HUES64 (cell line): ENCODE results near the gene AIP.

ENCODE experiments used
- H3K27ac ChIP-seq: 2 replicates; pipeline ENCODE4 v1.7.0; 2013; ENCODE audit warnings: low read depth, low read length, inconsistent platforms
- H3K27me3 ChIP-seq: 2 replicates; pipeline ENCODE4 v1.6.1; 2013; ENCODE audit warnings: mild to moderate bottlenecking, low read length; ENCODE audit not compliant: insufficient read depth
- H3K36me3 ChIP-seq: 2 replicates; pipeline ENCODE4 v1.6.1; 2013; ENCODE audit warnings: mild to moderate bottlenecking, low read length; ENCODE audit not compliant: insufficient read depth
- H3K4me1 ChIP-seq: 2 replicates; pipeline ENCODE4 v1.6.1; 2013; ENCODE audit warnings: mild to moderate bottlenecking, low read length, moderate library complexity; ENCODE audit not compliant: insufficient read depth
- H3K4me3 ChIP-seq: 2 replicates; pipeline ENCODE4 v1.5.1; 2013; ENCODE audit warnings: mild to moderate bottlenecking, low read length, moderate library complexity
- H3K9ac ChIP-seq: 2 replicates; pipeline ENCODE4 v1.6.1; 2013; ENCODE audit warnings: mild to moderate bottlenecking, low read depth, low read length
- H3K9me3 ChIP-seq: 2 replicates; pipeline ENCODE4 v1.6.1; 2013; ENCODE audit warnings: low read depth, low read length; ENCODE audit not compliant: insufficient read depth
- WGBS: fragments of 150-250, 120-280 bp; methylation state at CpG from one replicate; pipeline ENCODE4 v1.1.7; 2013; ENCODE audit warnings: missing lambda C conversion rate; 5-methylcytosine and 5-hydroxymethylcytosine counted together

Gene AIP

DNA sequence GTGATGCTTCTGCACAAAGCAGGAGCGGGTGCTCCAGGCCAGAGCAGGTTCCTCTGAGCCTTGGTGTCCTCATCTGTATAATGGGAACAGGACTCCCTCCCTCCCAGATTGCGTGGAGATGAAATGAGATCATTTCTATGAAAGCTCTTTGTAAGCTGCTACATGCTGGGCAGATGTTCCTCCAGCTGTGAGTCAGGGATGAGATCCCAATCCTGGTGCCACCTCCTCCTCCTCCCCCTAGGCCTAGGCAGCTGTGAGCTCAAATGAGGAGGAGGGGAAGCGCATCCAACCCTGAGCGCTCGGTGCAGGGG lies 47.4 kb downstream of the AIP start:
- H3K9ac ChIP-seq = no peak overlapping the region
- H3K4me3 ChIP-seq = no peak overlapping the region
- no peaks in the 10 kb centered on the region for H3K4me1 ChIP-seq
- H3K27me3 ChIP-seq = no peaks in the 10 kb centered on the region; the same call in 1 of the 2 replicates
- WGBS = 87% methylated on average over 5 of the region's 5 CpGs
- H3K9me3 ChIP-seq = peaks cover 26% of the 10 kb centered on the region
- H3K27ac ChIP-seq = no peak overlapping the region
- H3K36me3 ChIP-seq = no peaks in the 10 kb centered on the region

DNA sequence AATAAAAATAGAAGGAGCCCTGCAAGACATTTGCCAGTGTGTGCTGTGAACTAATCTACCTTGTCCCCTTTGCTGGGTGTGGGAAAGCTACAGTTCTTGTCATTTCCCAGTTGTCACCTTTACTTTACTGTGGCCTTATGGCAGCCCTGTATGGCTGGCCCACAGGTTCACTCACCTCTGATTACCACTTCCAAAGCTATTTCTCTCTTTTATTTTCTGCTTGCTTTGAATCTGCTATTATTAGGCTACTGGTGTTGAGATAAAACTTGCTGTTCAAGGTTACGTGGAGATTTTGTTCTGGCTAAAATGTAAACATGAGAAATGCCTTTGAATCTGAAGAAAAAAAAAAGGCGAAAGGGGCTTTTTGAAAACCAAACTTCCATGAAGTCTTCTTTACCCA lies 50.1 kb downstream of the AIP start:
- Histone ChIP-seq H3K9me3 (peaks cover 33% of the 10 kb centered on the region), H3K36me3 (no peaks in the 10 kb centered on the region), H3K27ac (no peak overlapping the region), H3K27me3 (no peaks in the 10 kb centered on the region; the same call in 1 of the 2 replicates), H3K4me3 (no peak overlapping the region), H3K9ac (no peak overlapping the region), H3K4me1 (no peaks in the 10 kb centered on the region)
- WGBS = 78% methylated on average over 2 of the region's 2 CpGs

GRCh38 chr11:67534070-67534679 lies 51.3 kb downstream of the AIP start:
- WGBS = 34% methylated on average over 2 of the region's 4 CpGs
- no peaks in the 10 kb centered on the region for H3K27me3 ChIP-seq
- no peaks in the 10 kb centered on the region for H3K4me1 ChIP-seq
- H3K36me3 ChIP-seq = no peaks in the 10 kb centered on the region
- H3K4me3 ChIP-seq = 0 out of 2 replicates have a peak overlapping the region, but pooled peaks have one; percentile 10
- H3K27ac ChIP-seq = no peak overlapping the region
- peaks cover 33% of the 10 kb centered on the region for H3K9me3 ChIP-seq
- H3K9ac ChIP-seq = no peak overlapping the region

DNA sequence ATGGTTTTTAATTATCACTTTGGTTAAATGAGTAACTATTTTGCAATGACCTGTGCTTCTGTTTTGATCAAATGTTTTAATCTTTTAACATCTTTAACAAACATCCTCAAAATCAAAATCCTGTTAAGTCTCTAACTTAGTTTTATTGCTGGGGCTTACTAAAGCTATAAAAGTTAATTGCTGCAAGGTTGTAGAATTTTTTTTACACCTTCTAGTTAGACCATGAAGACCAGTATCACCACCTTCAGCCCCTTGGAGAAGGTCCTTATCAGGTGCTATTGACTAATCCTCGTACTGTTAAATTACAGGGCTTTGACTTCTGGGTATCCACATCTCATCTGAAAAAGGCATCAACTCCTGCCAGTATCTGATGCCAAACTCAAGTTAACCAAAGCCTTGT lies 52.7 kb downstream of the AIP start:
- no peak overlapping the region for H3K27ac ChIP-seq
- 85% methylated on average over 1 of the region's 1 CpG for WGBS
- H3K36me3 ChIP-seq = no peaks in the 10 kb centered on the region

DNA sequence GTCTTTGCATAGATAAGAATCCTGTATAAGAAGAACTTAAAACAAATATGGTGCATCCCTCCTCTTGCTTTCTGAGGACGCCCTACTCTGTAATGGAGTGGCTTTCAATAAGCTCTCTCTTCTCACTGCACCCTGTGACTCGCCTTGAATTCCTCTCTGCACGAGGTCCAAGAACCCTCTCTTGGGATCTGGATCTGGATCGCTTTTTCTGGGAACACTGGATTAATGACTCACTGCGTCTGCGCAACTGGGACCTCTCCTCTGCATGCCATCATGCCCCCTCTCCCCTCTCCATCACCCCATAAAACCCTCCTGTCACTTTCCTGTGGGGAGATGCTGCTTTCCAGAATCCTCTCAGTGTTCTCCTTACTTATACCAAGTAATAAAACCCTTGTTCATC lies 55.5 kb downstream of the AIP start:
- no peak overlapping the region for H3K4me3 ChIP-seq
- H3K27ac ChIP-seq = no peak overlapping the region
- 86% methylated on average over 6 of the region's 6 CpGs for WGBS
- H3K9me3 ChIP-seq = peaks cover 24% of the 10 kb centered on the region
- H3K27me3 ChIP-seq = no peaks in the 10 kb centered on the region
- H3K36me3 ChIP-seq = no peaks in the 10 kb centered on the region
- H3K9ac ChIP-seq = no peak overlapping the region
- H3K4me1 ChIP-seq = peaks cover 5% of the 10 kb centered on the region; the same call in 1 of the 2 replicates

More for the DNA sequence above, 52.7 kb downstream of the AIP start:
- Histone ChIP-seq H3K4me1 (no peaks in the 10 kb centered on the region), H3K9me3 (peaks cover 33% of the 10 kb centered on the region), H3K9ac (no peak overlapping the region), H3K4me3 (no peak overlapping the region), H3K27me3 (no peaks in the 10 kb centered on the region)

DNA sequence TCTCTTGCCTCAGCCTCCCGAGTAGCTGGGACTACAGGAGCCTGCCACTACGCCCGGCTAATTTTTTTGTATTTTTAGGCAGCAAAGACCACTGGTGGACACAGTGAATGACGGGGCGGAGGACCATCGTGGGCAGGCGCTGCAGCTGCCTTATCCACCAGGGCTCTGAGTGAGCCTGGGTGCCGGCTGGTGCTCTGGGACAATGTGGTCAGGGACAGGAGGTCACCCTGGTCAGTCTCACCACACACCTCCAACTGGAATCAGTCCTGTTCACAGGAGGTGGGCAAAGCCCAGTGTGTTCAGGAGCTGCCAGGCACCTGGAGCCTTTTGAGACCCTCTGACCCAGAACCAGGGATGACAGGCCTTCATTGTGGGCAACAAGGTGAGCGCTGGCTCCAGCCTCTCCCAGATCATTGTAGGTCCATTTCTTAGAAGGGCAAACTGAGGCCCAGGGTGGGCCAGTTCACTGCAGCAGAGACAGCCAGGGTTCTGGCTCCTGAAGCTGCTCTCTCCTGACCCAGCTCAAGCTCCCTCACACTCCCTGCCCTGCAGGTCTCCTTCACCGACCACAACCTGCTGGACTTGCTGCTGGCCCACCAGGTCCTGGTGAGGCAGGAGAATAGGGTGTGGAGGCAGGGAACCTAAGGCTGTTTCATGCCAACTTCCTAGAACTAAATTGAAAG lies 56.1 kb downstream of the AIP start:
- 95% methylated on average over 9 of the region's 10 CpGs for WGBS
- H3K4me1 ChIP-seq = peaks cover 6% of the 10 kb centered on the region; the same call in 1 of the 2 replicates
- no peaks in the 10 kb centered on the region for H3K36me3 ChIP-seq
- peaks cover 17% of the 10 kb centered on the region for H3K9me3 ChIP-seq
- no peak overlapping the region for H3K27ac ChIP-seq
- H3K4me3 ChIP-seq = no peak overlapping the region
- H3K27me3 ChIP-seq = no peaks in the 10 kb centered on the region
- no peak overlapping the region for H3K9ac ChIP-seq

- H3K9me3 ChIP-seq = peaks cover 11% of the 10 kb centered on the region
- H3K9ac ChIP-seq = no peak overlapping the region
- H3K27ac ChIP-seq = no peak overlapping the region
- H3K4me1 ChIP-seq = peaks cover 6% of the 10 kb centered on the region; the same call in 1 of the 2 replicates
- H3K4me3 ChIP-seq = no peak overlapping the region
- no peaks in the 10 kb centered on the region for H3K36me3 ChIP-seq
- H3K27me3 ChIP-seq = no peaks in the 10 kb centered on the region
- 91% methylated on average over 4 of the region's 4 CpGs for WGBS
These were observed 56.7 kb downstream of the AIP start for GRCh38 chr11:67539550-67539949.
